ENCODE results near the gene NEK4.
A peak's percentile ranks its signal among the peaks of the same experiment; 100 is the strongest.

NEK4 gene

DNA sequence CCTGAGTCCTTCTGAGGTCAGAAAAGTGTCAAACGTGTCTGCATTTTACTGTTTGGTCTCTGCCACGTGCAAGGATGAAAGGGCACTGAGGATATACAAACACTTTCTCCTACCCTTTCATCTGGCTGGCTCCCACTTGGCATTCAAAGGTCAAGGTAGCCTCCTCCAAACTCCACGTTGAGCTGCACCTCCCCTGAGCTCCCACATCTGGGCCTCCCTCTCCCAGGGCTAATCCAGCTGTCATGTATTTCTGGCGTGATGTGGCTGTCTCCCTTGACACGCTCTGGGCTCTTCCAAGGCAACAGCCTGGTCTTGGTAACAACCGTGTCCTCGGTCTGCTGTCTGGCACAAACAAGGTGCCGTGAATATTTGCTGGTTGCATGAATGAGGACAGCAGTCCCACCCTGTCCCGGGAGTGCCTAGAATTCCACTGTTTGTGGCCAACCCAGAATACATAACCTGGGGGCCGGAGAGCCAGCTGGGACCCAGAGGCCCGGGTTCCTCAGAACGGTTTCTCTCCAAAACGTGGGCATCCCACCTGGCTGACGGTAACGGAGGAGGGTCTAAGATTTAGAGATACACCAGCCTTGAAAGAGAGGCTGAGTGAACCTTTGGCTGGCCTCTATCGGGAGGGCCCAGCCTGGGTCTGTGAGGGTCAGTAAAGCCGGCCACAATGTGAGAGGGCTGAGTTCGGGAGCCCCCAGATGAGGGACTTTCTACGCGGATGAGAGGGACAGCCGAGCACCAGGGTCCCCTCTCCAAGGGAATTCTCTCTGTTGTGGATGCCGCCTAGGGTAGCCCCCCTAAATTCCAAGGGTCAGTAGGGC, 65.9 kb downstream of the NEK4 start:
- H3K9me3 ChIP-seq (ENCODE audit: control insufficient read depth in 1 of 2, low read length in 2 of 2) = no peaks in the 10 kb centered on the region
- H3K27me3 ChIP-seq (ENCODE audit: control insufficient read depth in 1 of 2, insufficient read depth in 2 of 2, low read length in 2 of 2) = no peaks in the 10 kb centered on the region
- peak overlapping the region; percentile 84 to 87 for H3K9ac ChIP-seq (ENCODE audit: low read depth in 1 of 2, low read length in 2 of 2)
- peak overlapping the region; percentile 93 to 94 for H3K4me3 ChIP-seq (ENCODE audit: low read depth in 1 of 2, low read length in 2 of 2)
- H3K36me3 ChIP-seq (ENCODE audit: control insufficient read depth in 1 of 2, insufficient read depth in 2 of 2, low read length in 2 of 2) = peaks cover 2 to 16% of the 10 kb centered on the region in 2 donors
- peak overlapping the region; percentile 91 for H3K27ac ChIP-seq (ENCODE audit: low read depth, low read length)
- peaks cover 22 to 36% of the 10 kb centered on the region in 2 donors for H3K4me1 ChIP-seq (ENCODE audit: control insufficient read depth in 1 of 2, insufficient read depth in 2 of 2, low read length in 2 of 2)

DNA sequence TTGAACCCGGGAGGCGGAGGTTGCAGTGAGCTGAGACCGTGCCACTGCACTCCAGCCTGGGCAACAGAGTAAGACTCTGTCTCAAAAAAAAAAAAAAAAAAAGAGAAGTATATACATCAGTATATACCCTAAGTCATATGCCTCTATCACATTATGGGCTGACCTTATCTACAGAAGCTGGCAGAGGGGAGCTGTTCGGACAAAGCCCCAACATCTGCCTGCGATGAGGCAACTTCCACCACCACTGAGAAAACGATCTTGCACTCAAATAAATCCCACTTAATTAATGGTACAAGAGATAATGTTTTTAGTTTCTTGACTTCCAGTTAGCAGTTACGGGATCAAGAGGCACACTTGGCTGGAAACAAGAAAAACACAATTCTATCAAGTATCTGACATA, 67.4 kb downstream of the NEK4 start:
- Histone ChIP-seq H3K27ac (ENCODE audit: low read depth, low read length) (no peak overlapping the region), H3K4me3 (ENCODE audit: low read depth in 1 of 2, low read length in 2 of 2) (peak overlapping the region in 1 of 2 donors; percentile 51), H3K4me1 (ENCODE audit: control insufficient read depth in 1 of 2, insufficient read depth in 2 of 2, low read length in 2 of 2) (peaks cover 22 to 36% of the 10 kb centered on the region in 2 donors)

DNA sequence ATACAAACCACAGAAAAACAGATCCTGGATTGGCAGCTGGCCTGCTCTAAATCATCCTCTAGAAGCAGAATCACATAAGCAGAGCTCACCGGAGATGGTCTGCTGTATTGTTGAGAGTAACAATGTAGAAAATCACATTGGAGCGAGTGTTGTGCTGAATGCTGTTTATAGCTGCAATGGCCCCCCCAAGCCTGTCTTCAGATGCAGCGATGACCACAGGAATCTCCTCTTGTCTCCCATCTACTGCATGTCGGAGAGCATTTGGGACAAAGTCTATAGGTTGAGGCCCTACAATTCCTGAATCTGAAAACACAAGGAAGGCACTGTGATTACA, 73.1 kb downstream of the NEK4 start:
- no peaks in the 10 kb centered on the region for H3K27me3 ChIP-seq (ENCODE audit: control insufficient read depth in 1 of 2, insufficient read depth in 2 of 2, low read length in 2 of 2)
- H3K9ac ChIP-seq (ENCODE audit: low read depth in 1 of 2, low read length in 2 of 2) = no peak overlapping the region
- peaks cover 49 to 55% of the 10 kb centered on the region in 2 donors for H3K36me3 ChIP-seq (ENCODE audit: control insufficient read depth in 1 of 2, insufficient read depth in 2 of 2, low read length in 2 of 2)
- no peak overlapping the region for H3K27ac ChIP-seq (ENCODE audit: low read depth, low read length)
- H3K4me1 ChIP-seq (ENCODE audit: control insufficient read depth in 1 of 2, insufficient read depth in 2 of 2, low read length in 2 of 2) = no peaks in the 10 kb centered on the region
- H3K9me3 ChIP-seq (ENCODE audit: control insufficient read depth in 1 of 2, low read length in 2 of 2) = no peaks in the 10 kb centered on the region
- H3K4me3 ChIP-seq (ENCODE audit: low read depth in 1 of 2, low read length in 2 of 2) = no peak overlapping the region

More for the DNA sequence above, 67.4 kb downstream of the NEK4 start:
- Histone ChIP-seq H3K36me3 (ENCODE audit: control insufficient read depth in 1 of 2, insufficient read depth in 2 of 2, low read length in 2 of 2) (peaks cover 5 to 9% of the 10 kb centered on the region in 2 donors), H3K27me3 (ENCODE audit: control insufficient read depth in 1 of 2, insufficient read depth in 2 of 2, low read length in 2 of 2) (no peaks in the 10 kb centered on the region), H3K9ac (ENCODE audit: low read depth in 1 of 2, low read length in 2 of 2) (no peak overlapping the region), H3K9me3 (ENCODE audit: control insufficient read depth in 1 of 2, low read length in 2 of 2) (no peaks in the 10 kb centered on the region)

DNA sequence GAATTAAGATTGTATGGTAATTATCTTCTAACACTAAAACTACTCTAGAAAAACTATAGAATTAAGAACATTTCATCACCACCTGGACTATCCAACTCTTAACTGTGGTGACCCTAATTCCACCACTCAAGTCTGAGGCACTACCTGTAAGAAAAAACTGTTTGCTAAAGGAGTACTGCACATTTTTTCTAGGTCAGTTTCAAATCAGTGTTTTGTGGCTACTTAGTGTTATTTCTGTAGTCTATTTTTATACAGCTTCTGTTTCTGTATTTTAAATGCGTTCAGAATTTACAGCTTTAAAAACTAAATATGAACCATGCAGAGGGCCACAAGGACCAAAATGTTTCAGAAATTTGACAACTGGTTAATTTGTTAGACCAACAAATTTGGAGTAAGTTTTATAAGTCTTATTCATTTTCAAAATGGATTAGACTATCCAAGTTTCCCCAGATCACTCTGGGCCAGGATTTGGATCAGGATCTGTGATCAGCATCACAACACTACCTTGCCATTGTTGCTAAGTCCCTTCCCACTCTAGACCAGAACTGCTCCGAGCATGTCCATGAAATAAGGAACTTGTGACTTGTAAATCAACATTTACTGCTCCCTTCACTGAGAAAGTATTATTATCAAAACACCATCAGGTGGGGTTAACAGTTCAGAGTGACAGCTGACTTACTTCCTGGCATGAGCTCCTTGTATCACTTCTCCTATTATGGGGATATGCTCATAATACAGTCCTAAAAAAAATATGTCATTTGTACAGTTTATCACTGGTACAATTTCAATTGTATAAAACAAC, 73.7 kb downstream of the NEK4 start:
- Histone ChIP-seq H3K27me3 (ENCODE audit: control insufficient read depth in 1 of 2, insufficient read depth in 2 of 2, low read length in 2 of 2) (no peaks in the 10 kb centered on the region), H3K27ac (ENCODE audit: low read depth, low read length) (no peak overlapping the region), H3K4me1 (ENCODE audit: control insufficient read depth in 1 of 2, insufficient read depth in 2 of 2, low read length in 2 of 2) (no peaks in the 10 kb centered on the region), H3K9ac (ENCODE audit: low read depth in 1 of 2, low read length in 2 of 2) (no peak overlapping the region), H3K36me3 (ENCODE audit: control insufficient read depth in 1 of 2, insufficient read depth in 2 of 2, low read length in 2 of 2) (peaks cover 52 to 61% of the 10 kb centered on the region in 2 donors), H3K4me3 (ENCODE audit: low read depth in 1 of 2, low read length in 2 of 2) (no peak overlapping the region), H3K9me3 (ENCODE audit: control insufficient read depth in 1 of 2, low read length in 2 of 2) (no peaks in the 10 kb centered on the region)

DNA sequence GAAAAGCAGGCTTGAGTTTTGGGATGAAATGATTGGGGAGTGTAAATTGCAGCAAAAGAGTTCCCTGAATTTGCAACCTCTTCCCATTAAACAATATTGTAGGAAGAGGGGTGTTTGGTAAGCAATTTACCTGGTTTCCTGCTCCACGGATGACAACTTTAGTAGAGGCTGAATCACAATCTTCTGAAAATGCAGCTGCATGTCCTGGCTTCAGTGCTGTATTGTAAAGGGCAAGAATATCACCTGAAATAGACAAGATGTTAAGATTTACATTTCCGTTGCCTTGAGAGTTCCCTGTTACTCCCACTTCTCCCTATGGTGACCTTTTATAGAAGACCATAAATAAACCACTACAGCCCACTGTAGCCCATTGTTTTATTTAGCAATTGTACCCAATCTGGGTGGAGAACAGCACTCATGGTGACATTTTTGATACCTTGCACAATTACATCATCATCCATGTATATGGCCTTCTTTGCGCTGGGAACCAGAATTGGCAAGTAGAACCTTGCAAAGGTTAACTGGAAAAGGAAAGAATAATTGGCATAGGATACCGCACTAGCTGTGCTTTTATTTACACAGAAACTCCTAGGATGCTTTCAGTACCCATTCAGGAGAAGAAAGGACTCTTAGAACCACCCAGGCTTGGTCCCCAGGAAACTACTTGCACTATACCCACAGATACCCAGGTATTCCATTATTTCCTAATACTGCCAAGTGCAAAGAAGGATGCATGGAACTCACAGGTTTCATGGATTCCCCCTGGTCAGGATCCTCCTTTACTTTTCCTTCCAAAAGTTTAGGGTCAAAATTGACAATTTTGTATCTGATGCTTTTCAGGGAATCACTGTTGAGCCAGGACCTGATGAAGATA, 74.7 kb downstream of the NEK4 start:
- Histone ChIP-seq H3K4me3 (ENCODE audit: low read depth in 1 of 2, low read length in 2 of 2) (no peak overlapping the region), H3K36me3 (ENCODE audit: control insufficient read depth in 1 of 2, insufficient read depth in 2 of 2, low read length in 2 of 2) (peaks cover 56 to 70% of the 10 kb centered on the region in 2 donors), H3K4me1 (ENCODE audit: control insufficient read depth in 1 of 2, insufficient read depth in 2 of 2, low read length in 2 of 2) (no peaks in the 10 kb centered on the region), H3K9me3 (ENCODE audit: control insufficient read depth in 1 of 2, low read length in 2 of 2) (no peaks in the 10 kb centered on the region), H3K27ac (ENCODE audit: low read depth, low read length) (no peak overlapping the region), H3K27me3 (ENCODE audit: control insufficient read depth in 1 of 2, insufficient read depth in 2 of 2, low read length in 2 of 2) (no peaks in the 10 kb centered on the region), H3K9ac (ENCODE audit: low read depth in 1 of 2, low read length in 2 of 2) (no peak overlapping the region)

DNA sequence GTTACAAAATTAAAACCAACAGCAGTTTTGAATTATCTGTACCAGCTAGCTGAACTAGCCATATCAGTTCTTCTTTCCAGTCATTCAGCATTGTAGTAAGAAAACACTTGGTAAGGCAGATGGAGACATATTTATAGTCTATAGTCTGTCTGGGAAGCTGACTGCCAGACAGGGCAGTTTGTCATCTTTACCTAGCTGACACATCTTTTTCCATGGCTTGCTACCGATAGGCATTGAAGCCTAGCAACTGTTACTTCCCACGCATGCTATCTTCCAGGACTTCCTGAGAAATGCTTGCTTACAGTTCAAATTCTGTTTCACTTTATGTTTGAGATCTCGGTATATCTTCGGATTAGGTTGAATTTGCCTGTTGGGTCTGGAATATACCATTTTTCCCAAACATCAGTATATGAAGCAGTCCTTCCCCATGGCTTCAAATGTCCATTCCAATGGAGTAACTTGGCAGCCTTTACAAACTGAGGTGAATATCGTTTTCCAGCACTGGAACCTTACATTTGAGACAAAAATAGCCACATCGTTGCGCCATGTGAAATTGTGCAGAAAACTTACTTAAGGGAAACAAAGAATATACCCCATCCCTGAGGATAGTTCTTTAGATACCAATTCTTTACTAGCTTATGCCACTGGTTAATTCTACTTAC, 76.1 kb downstream of the NEK4 start:
- no peaks in the 10 kb centered on the region for H3K4me1 ChIP-seq (ENCODE audit: control insufficient read depth in 1 of 2, insufficient read depth in 2 of 2, low read length in 2 of 2)
- no peak overlapping the region for H3K27ac ChIP-seq (ENCODE audit: low read depth, low read length)

DNA sequence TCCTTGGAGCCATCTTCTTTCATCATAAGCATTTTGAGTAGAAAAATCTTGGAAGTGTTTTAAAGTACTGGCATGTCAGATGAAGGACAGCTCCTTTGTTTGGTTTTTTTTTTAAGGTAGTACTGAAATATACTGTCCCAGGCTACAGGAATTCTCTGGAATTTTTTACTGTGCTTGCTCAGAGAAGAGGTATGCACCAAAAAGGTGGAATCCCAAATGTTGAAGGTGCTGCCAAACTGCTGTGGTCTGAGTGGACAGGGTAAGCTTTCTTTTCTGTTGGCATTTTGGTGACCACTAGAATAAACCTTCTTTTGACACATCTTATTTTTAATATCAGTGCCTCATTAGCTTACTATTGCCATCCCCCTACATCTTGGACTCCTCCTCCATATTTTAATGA, 77.7 kb downstream of the NEK4 start:
- H3K27ac ChIP-seq (ENCODE audit: low read depth, low read length) = no peak overlapping the region
- no peaks in the 10 kb centered on the region for H3K9me3 ChIP-seq (ENCODE audit: control insufficient read depth in 1 of 2, low read length in 2 of 2)
- H3K36me3 ChIP-seq (ENCODE audit: control insufficient read depth in 1 of 2, insufficient read depth in 2 of 2, low read length in 2 of 2) = peaks cover 77 to 93% of the 10 kb centered on the region in 2 donors
- no peaks in the 10 kb centered on the region for H3K27me3 ChIP-seq (ENCODE audit: control insufficient read depth in 1 of 2, insufficient read depth in 2 of 2, low read length in 2 of 2)
- no peak overlapping the region for H3K9ac ChIP-seq (ENCODE audit: low read depth in 1 of 2, low read length in 2 of 2)
- H3K4me3 ChIP-seq (ENCODE audit: low read depth in 1 of 2, low read length in 2 of 2) = no peak overlapping the region
- H3K4me1 ChIP-seq (ENCODE audit: control insufficient read depth in 1 of 2, insufficient read depth in 2 of 2, low read length in 2 of 2) = peaks cover 2 to 5% of the 10 kb centered on the region in 2 donors

More for the DNA sequence above, 76.1 kb downstream of the NEK4 start:
- H3K36me3 ChIP-seq (ENCODE audit: control insufficient read depth in 1 of 2, insufficient read depth in 2 of 2, low read length in 2 of 2) = peaks cover 63 to 77% of the 10 kb centered on the region in 2 donors
- H3K9me3 ChIP-seq (ENCODE audit: control insufficient read depth in 1 of 2, low read length in 2 of 2) = no peaks in the 10 kb centered on the region
- H3K9ac ChIP-seq (ENCODE audit: low read depth in 1 of 2, low read length in 2 of 2) = no peak overlapping the region
- H3K4me3 ChIP-seq (ENCODE audit: low read depth in 1 of 2, low read length in 2 of 2) = no peak overlapping the region
- H3K27me3 ChIP-seq (ENCODE audit: control insufficient read depth in 1 of 2, insufficient read depth in 2 of 2, low read length in 2 of 2) = no peaks in the 10 kb centered on the region

DNA sequence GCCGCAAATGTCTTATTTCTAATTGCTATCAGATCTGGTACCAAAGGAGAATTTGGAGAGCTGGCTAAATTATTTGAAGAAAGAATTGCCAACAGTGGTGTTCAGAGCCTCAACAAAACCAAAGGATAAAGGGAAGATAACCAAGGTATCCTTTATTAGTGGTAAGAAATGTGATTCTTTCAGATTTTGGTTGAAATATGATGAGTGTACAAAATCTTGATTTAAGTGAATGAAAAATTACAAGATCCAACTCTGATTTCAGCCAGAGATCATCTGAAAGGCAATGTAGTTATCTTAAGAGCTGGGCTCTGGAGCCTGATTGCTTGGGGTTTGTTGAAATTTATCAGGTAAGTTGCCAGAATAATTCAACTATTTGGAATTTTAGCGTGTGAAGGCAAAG, 80.2 kb downstream of the NEK4 start:
- peaks cover 67 to 80% of the 10 kb centered on the region in 2 donors for H3K36me3 ChIP-seq (ENCODE audit: control insufficient read depth in 1 of 2, insufficient read depth in 2 of 2, low read length in 2 of 2)
- no peak overlapping the region for H3K9ac ChIP-seq (ENCODE audit: low read depth in 1 of 2, low read length in 2 of 2)
- H3K27me3 ChIP-seq (ENCODE audit: control insufficient read depth in 1 of 2, insufficient read depth in 2 of 2, low read length in 2 of 2) = no peaks in the 10 kb centered on the region
- no peak overlapping the region for H3K4me3 ChIP-seq (ENCODE audit: low read depth in 1 of 2, low read length in 2 of 2)
- no peak overlapping the region for H3K27ac ChIP-seq (ENCODE audit: low read depth, low read length)
- H3K9me3 ChIP-seq (ENCODE audit: control insufficient read depth in 1 of 2, low read length in 2 of 2) = no peaks in the 10 kb centered on the region
- H3K4me1 ChIP-seq (ENCODE audit: control insufficient read depth in 1 of 2, insufficient read depth in 2 of 2, low read length in 2 of 2) = peaks cover 18 to 22% of the 10 kb centered on the region in 2 donors

DNA sequence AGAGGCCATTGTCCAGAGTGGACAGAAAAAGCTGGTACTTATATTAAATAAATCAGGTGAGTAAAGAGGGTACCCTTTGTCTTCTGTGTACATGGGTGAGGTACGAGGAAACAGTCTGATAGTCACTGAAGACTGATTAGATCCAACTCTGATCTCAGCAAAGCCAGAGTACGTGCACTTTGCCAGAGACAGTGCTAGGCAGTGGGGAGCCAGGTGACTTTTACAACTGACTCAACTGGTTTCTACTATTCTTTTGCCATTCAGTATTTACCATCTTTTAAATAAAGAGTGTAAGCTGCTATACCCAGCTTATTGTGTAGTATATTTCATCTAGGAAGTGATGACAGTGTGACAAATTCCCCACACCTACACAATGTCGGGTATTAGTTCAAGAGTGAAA, 81.6 kb downstream of the NEK4 start:
- Histone ChIP-seq H3K36me3 (ENCODE audit: control insufficient read depth in 1 of 2, insufficient read depth in 2 of 2, low read length in 2 of 2) (peaks cover 56 to 67% of the 10 kb centered on the region in 2 donors), H3K9me3 (ENCODE audit: control insufficient read depth in 1 of 2, low read length in 2 of 2) (no peaks in the 10 kb centered on the region), H3K4me1 (ENCODE audit: control insufficient read depth in 1 of 2, insufficient read depth in 2 of 2, low read length in 2 of 2) (peaks cover 25 to 29% of the 10 kb centered on the region in 2 donors), H3K4me3 (ENCODE audit: low read depth in 1 of 2, low read length in 2 of 2) (no peak overlapping the region), H3K27ac (ENCODE audit: low read depth, low read length) (no peak overlapping the region), H3K27me3 (ENCODE audit: control insufficient read depth in 1 of 2, insufficient read depth in 2 of 2, low read length in 2 of 2) (no peaks in the 10 kb centered on the region), H3K9ac (ENCODE audit: low read depth in 1 of 2, low read length in 2 of 2) (no peak overlapping the region)
